ENCODE results near the gene SUN2. TPM values are rescaled to one million over a fixed set of nuclear protein-coding genes. Genes with fewer than 3 reads are reported as not detected.

SUN2 gene
- total and polyA plus RNA-seq, 2 donors (not counting 3 experiments of a cell fraction or from before 2014, with no cell fraction given), result 76.7 to 133 TPM

DNA sequence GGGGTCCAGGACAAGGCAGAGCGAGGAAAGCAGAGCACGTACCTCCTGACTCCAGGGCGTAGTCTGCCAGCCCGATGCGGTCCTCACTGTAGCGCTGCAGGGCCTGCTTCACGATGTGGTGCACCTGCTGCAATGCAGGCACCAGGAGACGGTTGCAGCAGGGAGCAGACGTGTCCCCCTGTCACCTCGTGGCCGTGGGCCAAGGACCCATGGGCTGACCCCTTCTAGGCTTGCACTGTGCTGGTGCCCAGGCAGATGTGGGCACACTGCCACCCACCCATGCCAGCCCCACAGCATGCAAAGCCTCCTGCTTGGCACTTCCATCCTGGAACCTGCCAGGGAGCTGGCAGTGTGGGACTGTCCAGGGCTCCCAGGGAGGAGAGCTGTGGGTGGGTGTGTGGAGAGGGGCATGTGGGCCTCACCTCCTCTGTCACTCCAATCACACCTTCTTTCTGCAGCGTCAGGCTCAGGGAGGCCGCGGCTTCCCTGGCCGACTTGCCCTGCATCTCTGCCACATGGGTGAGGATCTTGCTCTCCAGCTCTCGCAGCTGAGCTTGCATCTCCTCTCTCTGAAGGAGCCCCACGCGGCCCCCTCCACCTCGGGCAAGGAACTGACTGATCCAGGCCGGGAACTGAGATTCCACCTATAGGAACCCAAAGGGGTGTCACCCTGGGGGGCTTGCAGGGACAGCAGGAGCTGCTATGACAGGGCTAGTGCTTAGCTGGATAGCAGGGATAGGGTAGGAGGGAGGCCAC is 16.3 kb downstream of the SUN2 start:
- Histone ChIP-seq H3K9me1 (replicated peaks; ENCODE audit: control insufficient read depth, extremely low read depth, insufficient read depth, low read length) (no peaks in the 10 kb centered on the region), H3K36me3 (ENCODE audit: control insufficient read depth in 2 of 2, extremely low read depth in 1 of 2, insufficient read depth in 2 of 2, low read length in 2 of 2) (peaks cover 12 to 59% of the 10 kb centered on the region in 2 experiments), H3K27me3 (ENCODE audit: control insufficient read depth in 2 of 2, insufficient read depth in 2 of 2, low read length in 2 of 2) (no peaks in the 10 kb centered on the region), H3K9me3 (replicated peaks; ENCODE audit: control insufficient read depth, insufficient read depth, low read length) (no peaks in the 10 kb centered on the region), H3K9ac (replicated peaks; ENCODE audit: extremely low read depth, insufficient read depth, low read length) (no peak overlapping the region), H3K4me3 (replicated peaks in 1 of 3; ENCODE audit: insufficient read depth in 1 of 3, low read depth in 1 of 3, low read length in 3 of 3) (no peak overlapping the region), H3K79me2 (ENCODE audit: control insufficient read depth, insufficient read depth, low read length) (no peaks in the 10 kb centered on the region), H3K4me1 (ENCODE audit: control insufficient read depth, extremely low read depth, insufficient read depth, low read length) (no peaks in the 10 kb centered on the region), H3K27ac (ENCODE audit: insufficient read depth, low read depth, low read length) (no peak overlapping the region), H3K4me2 (ENCODE audit: insufficient read depth, low read length) (no peak overlapping the region), H4K20me1 (replicated peaks; ENCODE audit: control insufficient read depth, extremely low read depth, insufficient read depth, low read length) (no peaks in the 10 kb centered on the region), H2AFZ (ENCODE audit: low read depth, low read length) (no peak overlapping the region)
- BruUV-seq (replicated peaks), result no TSS peak
- intact Hi-C loops (cut with micrococcal nuclease) (no loop called here), dilution Hi-C loops (cut with MboI; ENCODE audit: extremely low pct_ligation_motif_present, low sequenced_read_pairs) (no loop called here)
- TF ChIP-seq MYC (IDR thresholded peaks at IDR 0.05; ENCODE audit: low read depth, low read length) (no peak), MAX (IDR thresholded peaks at IDR 0.05; ENCODE audit: insufficient read depth, insufficient read length) (no peak)
- no peak for FAIRE-seq
- ChIA-PET POLR2A (no interaction called here), CTCF (interaction anchor here (1.4 to 1.5 kb wide), 2 partner anchors 8 to 14 kb away, joined by 4 read pairs; no protein-coding TSS in a partner anchor)
- DNase-seq (ENCODE audit: low read depth, low spot score), result no peak

- CTCF ChIA-PET, result interaction anchor here (1.4 kb wide), 1 partner anchor 9 kb away, joined by 4 read pairs; no protein-coding TSS in a partner anchor
Observed at GRCh38 chr22:38738475-38739070, 17.2 kb downstream of the SUN2 start.

More at GRCh38 chr22:38738475-38739070, 17.2 kb downstream of the SUN2 start:
- Histone ChIP-seq H3K9me1 (replicated peaks; ENCODE audit: control insufficient read depth, extremely low read depth, insufficient read depth, low read length) (no peaks in the 10 kb centered on the region), H3K4me2 (ENCODE audit: insufficient read depth, low read length) (no peak overlapping the region), H3K36me3 (ENCODE audit: control insufficient read depth in 2 of 2, extremely low read depth in 1 of 2, insufficient read depth in 2 of 2, low read length in 2 of 2) (peaks cover 12 to 67% of the 10 kb centered on the region in 2 experiments), H4K20me1 (replicated peaks; ENCODE audit: control insufficient read depth, extremely low read depth, insufficient read depth, low read length) (no peaks in the 10 kb centered on the region), H3K9ac (replicated peaks; ENCODE audit: extremely low read depth, insufficient read depth, low read length) (no peak overlapping the region), H3K27ac (ENCODE audit: insufficient read depth, low read depth, low read length) (no peak overlapping the region), H3K4me3 (replicated peaks in 1 of 3; ENCODE audit: insufficient read depth in 1 of 3, low read depth in 1 of 3, low read length in 3 of 3) (no peak overlapping the region), H3K4me1 (ENCODE audit: control insufficient read depth, extremely low read depth, insufficient read depth, low read length) (no peaks in the 10 kb centered on the region), H3K9me3 (replicated peaks; ENCODE audit: control insufficient read depth, insufficient read depth, low read length) (no peaks in the 10 kb centered on the region), H3K79me2 (ENCODE audit: control insufficient read depth, insufficient read depth, low read length) (no peaks in the 10 kb centered on the region), H2AFZ (ENCODE audit: low read depth, low read length) (no peak overlapping the region), H3K27me3 (ENCODE audit: control insufficient read depth in 2 of 2, insufficient read depth in 2 of 2, low read length in 2 of 2) (no peaks in the 10 kb centered on the region)
- FAIRE-seq (no peak), DNase-seq (ENCODE audit: low read depth, low spot score) (no peak)
- no peak for TF ChIP-seq POLR2A (IDR thresholded peaks at IDR 0.05; ENCODE audit: low read depth, low read length)
- no peak for TF ChIP-seq POLR2AphosphoS5 (IDR thresholded peaks at IDR 0.05; ENCODE audit: insufficient read depth, low read depth, low read length)
- no peak for TF ChIP-seq EZH2 (IDR thresholded peaks at IDR 0.05; ENCODE audit: borderline replicate concordance, low read depth, low read length, severe bottlenecking)
- TF ChIP-seq FOS (IDR thresholded peaks at IDR 0.05; ENCODE audit: borderline replicate concordance, insufficient read depth, low read length), result no peak
- dilution Hi-C loops (cut with MboI; ENCODE audit: extremely low pct_ligation_motif_present, low sequenced_read_pairs) (no loop called here), intact Hi-C loops (cut with micrococcal nuclease) (no loop called here)
- no TSS peak for BruUV-seq (replicated peaks)
- POLR2A ChIA-PET, result no interaction called here
